CD4-positive, alpha-beta T cell (primary cell): Measurements from ENCODE around the gene ZNF524. TPM values are rescaled to one million over a fixed set of nuclear protein-coding genes. Genes with fewer than 3 reads are reported as not detected.

ENCODE experiments used
- ATAC-seq: fragments of 200-7000 bp; cut with Tn5 transposase; one replicate; pipeline ENCODE4 v1.10.0; 2022; ENCODE audit warnings: mild to moderate bottlenecking; ENCODE audit not compliant: poor library complexity
- CTCF ChIA-PET: fragments of 350-600 bp; sonication (Branson Sonifier 250); formaldehyde crosslinking; loops from one replicate; lab custom pipeline; 2021; ENCODE audit warnings: antibody characterized with exemption, inconsistent platforms; lab: Charles Lee
- POLR2A ChIA-PET: fragments of 350-600 bp; sonication (Branson Sonifier 250); formaldehyde crosslinking; loops from one replicate; lab custom pipeline; 2021; ENCODE audit warnings: antibody characterized with exemption, inconsistent platforms; lab: Charles Lee
- DNase-seq, 14 experiments: peaks; one replicate each; pipeline ENCODE4 v3.0.0-alpha.2; 2013 to 2020; ENCODE audit warnings: mixed read lengths in 2 of 14
- H3K27ac ChIP-seq, 2 donors: one replicate each; pipeline versions ENCODE4 v1.5.1 to v1.7.0; 2013; ENCODE audit warnings: low read length in 2 of 2, low read depth in 1 of 2, mild to moderate bottlenecking in 1 of 2
- H3K27me3 ChIP-seq, 2 experiments: 1 replicate in 1 of 2; 2 replicates in 1 of 2; pipeline versions ENCODE4 v1.6.1 to v1.7.0; 2013; ENCODE audit warnings: low read length in 2 of 2, control low read depth in 1 of 2, mild to moderate bottlenecking in 1 of 2, moderate library complexity in 1 of 2; ENCODE audit not compliant: insufficient read depth in 2 of 2, control insufficient read depth in 1 of 2
- H3K36me3 ChIP-seq: one replicate; pipeline ENCODE4 v1.6.1; 2013; ENCODE audit warnings: low read length, control low read depth; ENCODE audit not compliant: insufficient read depth
- H3K4me1 ChIP-seq: one replicate; pipeline ENCODE4 v1.6.1; 2013; ENCODE audit warnings: low read length, control low read depth; ENCODE audit not compliant: insufficient read depth
- H3K4me3 ChIP-seq: one replicate; pipeline ENCODE4 v1.5.1; 2013; ENCODE audit warnings: mild to moderate bottlenecking, low read length, moderate library complexity
- H3K9me3 ChIP-seq, 2 experiments: 1 replicate in 1 of 2; 2 replicates in 1 of 2; pipeline versions ENCODE4 v1.6.1 to v1.7.0; 2013; ENCODE audit warnings: low read length in 2 of 2, mild to moderate bottlenecking in 2 of 2, control low read depth in 1 of 2, moderate library complexity in 1 of 2; ENCODE audit not compliant: control insufficient read depth in 1 of 2, insufficient read depth in 1 of 2
- H3K27ac Mint-ChIP-seq: one replicate; pipeline ENCODE4 v1.8.0; 2020; ENCODE audit warnings: mixed read lengths
- H3K27me3 Mint-ChIP-seq: one replicate; pipeline ENCODE4 v1.8.0; 2021; ENCODE audit warnings: mixed read lengths
- H3K36me3 Mint-ChIP-seq: one replicate; pipeline ENCODE4 v1.8.0; 2021; ENCODE audit warnings: low read depth, mixed read lengths
- H3K4me1 Mint-ChIP-seq: one replicate; pipeline ENCODE4 v1.8.0; 2021; ENCODE audit warnings: low read depth, mixed read lengths
- H3K4me3 Mint-ChIP-seq: one replicate; pipeline ENCODE4 v1.8.0; 2020; ENCODE audit warnings: mild to moderate bottlenecking, mixed read lengths
- H3K9me3 Mint-ChIP-seq: one replicate; pipeline ENCODE4 v1.8.0; 2020; ENCODE audit warnings: mixed read lengths
- intact Hi-C, 2 experiments: fragments of 100-400 bp; cut with DNase I in 1 of 2; cut with micrococcal nuclease in 1 of 2; formaldehyde crosslinking; loops; one replicate each; pipeline versions ENCODE4 v1.15.1 to v1.9.0; 2023 to 2025; cut with DNase I, micrococcal nuclease
- total RNA-seq, 174 experiments: library from RNA in 2 of 174; stranded (reverse) in 2 of 174; gene quantifications; one replicate each; pipeline ENCODE4 v1.2.3 and lab custom pipeline; 2021 to 2026
- TF ChIP-seq, protein P1 (sequence below): fragments of 200-600 bp; IDR thresholded peaks from one replicate; pipeline ENCODE4 v1.8.0; 2022; ENCODE audit warnings: antibody characterized with exemption, mild to moderate bottlenecking

ZNF524 gene
- total RNA-seq, 2 experiments from 2014 or later = 9.6 to 10.3 TPM

DNA sequence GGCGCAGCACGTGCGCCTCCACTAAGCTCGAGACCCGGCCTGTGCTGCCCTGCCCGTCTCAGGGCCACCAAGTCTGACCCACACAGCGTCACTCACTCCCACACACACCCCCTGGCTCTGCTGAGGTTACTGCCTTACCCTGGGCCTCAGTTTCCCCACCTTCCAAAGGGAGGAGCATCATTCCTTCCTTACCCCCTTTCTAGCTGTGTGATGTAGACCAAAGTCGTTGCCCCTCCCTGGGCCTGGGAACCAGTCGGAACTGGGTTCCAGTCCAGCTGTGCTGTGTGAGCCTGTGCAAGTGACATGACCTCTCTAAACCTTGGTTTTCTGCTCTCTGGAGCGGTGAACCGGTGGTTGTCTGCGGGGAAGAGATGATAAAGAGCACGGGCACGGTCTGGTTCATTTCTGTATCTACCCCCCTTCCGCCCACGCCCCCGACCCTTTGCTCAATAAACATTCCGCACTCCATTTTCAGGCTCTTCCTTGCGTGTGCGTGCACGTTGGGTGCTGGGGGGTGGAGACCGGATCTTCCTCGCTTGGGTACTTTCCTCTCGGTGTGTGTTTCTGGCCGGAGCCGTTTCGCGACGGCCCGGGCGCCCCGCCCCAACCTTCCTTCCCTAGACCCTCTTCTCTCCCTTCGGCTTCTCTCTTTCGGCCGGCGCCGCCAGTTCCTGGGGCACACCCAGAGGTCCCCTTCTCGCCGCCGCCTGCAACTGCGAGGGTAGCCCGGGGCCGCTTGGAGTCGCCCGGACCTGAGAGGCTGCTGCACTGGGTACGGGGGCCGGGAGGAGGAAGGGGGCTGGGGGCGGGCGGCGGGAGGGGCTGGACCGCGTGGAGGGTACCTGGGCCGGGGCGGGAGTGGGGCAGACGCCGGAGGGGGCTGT, 43.2 kb downstream of the ZNF524 start, which contains the start of gene ZNF581:
Gene ZNF581, plus strand, starts transcription at position 647 of the 884 bp plus-strand sequence. CDS start 923 bp downstream, outside the sequence.
- POLR2A ChIA-PET = interaction anchor here (0.6 to 3.0 kb wide), 13 partner anchors 8 to 526 kb away, joined by 3 to 30 read pairs (median 5); partner anchors contain the start of genes FIZ1, PPP1R12C, U2AF2 and ZNF524
- Histone ChIP-seq H3K9me3 (peaks cover 0 to 5% of the 10 kb centered on the region in 2 experiments), H3K27ac (peak within 1 kb of the TSS; percentile 71 to 78), H3K27me3 (no peaks in the 10 kb centered on the region), H3K4me3 (peak within 1 kb of the TSS; percentile 78), H3K4me1 (peaks cover 76% of the 10 kb centered on the region), H3K36me3 (peaks cover 15% of the 10 kb centered on the region)
- intact Hi-C loops = loop anchor here in 1 of 2 experiments (5.0 kb wide), 2 partner anchors 46 to 256 kb away; partner anchors contain the start of genes FIZ1 and RPL28
- ATAC-seq (peak; percentile 54), DNase-seq (peak; percentile 63 to 92 (median 74))
- Mint-ChIP-seq H3K27ac (peak within 1 kb of the TSS; percentile 88), H3K4me3 (peak within 1 kb of the TSS; percentile 89), H3K4me1 (peaks cover 56% of the 10 kb centered on the region), H3K27me3 (no peaks in the 10 kb centered on the region), H3K9me3 (peaks cover 3% of the 10 kb centered on the region), H3K36me3 (peaks cover 20% of the 10 kb centered on the region)
- TF ChIP-seq, protein P1, sequence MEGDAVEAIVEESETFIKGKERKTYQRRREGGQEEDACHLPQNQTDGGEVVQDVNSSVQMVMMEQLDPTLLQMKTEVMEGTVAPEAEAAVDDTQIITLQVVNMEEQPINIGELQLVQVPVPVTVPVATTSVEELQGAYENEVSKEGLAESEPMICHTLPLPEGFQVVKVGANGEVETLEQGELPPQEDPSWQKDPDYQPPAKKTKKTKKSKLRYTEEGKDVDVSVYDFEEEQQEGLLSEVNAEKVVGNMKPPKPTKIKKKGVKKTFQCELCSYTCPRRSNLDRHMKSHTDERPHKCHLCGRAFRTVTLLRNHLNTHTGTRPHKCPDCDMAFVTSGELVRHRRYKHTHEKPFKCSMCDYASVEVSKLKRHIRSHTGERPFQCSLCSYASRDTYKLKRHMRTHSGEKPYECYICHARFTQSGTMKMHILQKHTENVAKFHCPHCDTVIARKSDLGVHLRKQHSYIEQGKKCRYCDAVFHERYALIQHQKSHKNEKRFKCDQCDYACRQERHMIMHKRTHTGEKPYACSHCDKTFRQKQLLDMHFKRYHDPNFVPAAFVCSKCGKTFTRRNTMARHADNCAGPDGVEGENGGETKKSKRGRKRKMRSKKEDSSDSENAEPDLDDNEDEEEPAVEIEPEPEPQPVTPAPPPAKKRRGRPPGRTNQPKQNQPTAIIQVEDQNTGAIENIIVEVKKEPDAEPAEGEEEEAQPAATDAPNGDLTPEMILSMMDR = no peak
- CTCF ChIA-PET = interaction anchor here (1.9 kb wide), 2 partner anchors 10 to 12 kb away, joined by 16 read pairs; no protein-coding TSS in a partner anchor

DNA sequence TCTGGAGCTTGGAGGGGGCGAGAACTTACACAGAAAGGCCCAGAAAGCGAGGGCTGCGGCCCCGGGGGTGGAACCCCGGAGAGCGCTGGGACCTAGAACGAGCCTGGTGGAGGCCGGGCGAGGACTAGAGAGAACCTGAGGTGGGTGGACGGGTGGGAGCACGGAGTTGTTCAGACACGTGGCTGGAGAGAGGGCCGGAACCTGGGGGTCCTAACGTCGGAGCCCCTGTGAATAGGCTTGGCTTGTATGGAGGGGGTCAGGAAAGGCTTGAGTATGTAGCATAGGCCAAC, 43.7 kb downstream of the ZNF524 start:
- H3K27ac ChIP-seq = peak overlapping the region; percentile 71 to 78
- TF ChIP-seq, protein P1 = no peak
- Mint-ChIP-seq H3K27me3 (no peaks in the 10 kb centered on the region), H3K36me3 (peaks cover 20% of the 10 kb centered on the region), H3K4me1 (peaks cover 54% of the 10 kb centered on the region), H3K9me3 (peaks cover 3% of the 10 kb centered on the region), H3K27ac (peak overlapping the region; percentile 88), H3K4me3 (peak overlapping the region; percentile 89)
- ATAC-seq (no peak), DNase-seq (no peak)
- H3K4me3 ChIP-seq = peak overlapping the region; percentile 78
- no peaks in the 10 kb centered on the region for H3K27me3 ChIP-seq
- peaks cover 77% of the 10 kb centered on the region for H3K4me1 ChIP-seq
- peaks cover 12% of the 10 kb centered on the region for H3K36me3 ChIP-seq
- peaks cover 0 to 5% of the 10 kb centered on the region in 2 experiments for H3K9me3 ChIP-seq
- CTCF ChIA-PET = no interaction called here
- intact Hi-C loops = loop anchor here in 1 of 2 experiments (5.0 kb wide), 2 partner anchors 47 to 257 kb away; partner anchors contain the start of genes FIZ1 and RPL28
- POLR2A ChIA-PET = interaction anchor here (1.5 to 3.0 kb wide), 4 partner anchors 9 to 38 kb away, joined by 3 to 24 read pairs (median 12); partner anchors contain the start of genes U2AF2, ZNF784 and ZNF865

DNA sequence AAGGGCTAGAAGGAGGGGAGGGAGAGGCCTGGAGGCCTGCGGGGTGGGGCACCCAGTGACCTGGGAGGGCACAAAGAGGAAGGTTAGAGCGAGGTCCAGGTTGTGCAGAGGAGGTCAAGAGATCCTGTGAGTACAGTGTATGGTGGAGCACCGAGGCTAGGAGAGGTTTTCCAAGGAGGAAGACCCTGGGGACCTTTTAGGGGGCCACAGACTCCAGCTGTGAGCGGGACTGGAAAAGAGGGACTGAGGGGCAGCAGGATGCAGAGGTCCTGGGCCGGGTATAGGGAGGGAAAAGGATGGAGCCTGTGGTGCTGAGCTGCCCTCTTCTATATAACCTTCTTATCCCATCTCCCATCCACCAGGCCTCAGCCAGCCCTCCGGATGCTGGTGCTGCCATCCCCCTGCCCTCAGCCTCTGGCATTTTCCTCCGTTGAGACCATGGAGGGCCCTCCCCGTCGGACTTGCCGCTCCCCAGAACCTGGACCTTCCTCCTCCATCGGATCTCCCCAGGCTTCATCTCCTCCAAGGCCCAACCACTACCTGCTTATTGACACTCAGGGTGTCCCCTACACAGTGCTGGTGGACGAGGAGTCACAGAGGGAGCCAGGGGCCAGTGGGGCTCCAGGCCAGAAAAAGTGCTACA, 44.2 kb downstream of the ZNF524 start:
- H3K36me3 Mint-ChIP-seq = peaks cover 16% of the 10 kb centered on the region
- H3K4me3 ChIP-seq = peak overlapping the region; percentile 78
- intact Hi-C loops = loop anchor here in 1 of 2 experiments (5.0 kb wide), 2 partner anchors 47 to 257 kb away; partner anchors contain the start of genes FIZ1 and RPL28
- TF ChIP-seq, protein P1 = no peak
- no peaks in the 10 kb centered on the region for H3K27me3 ChIP-seq
- peaks cover 78% of the 10 kb centered on the region for H3K4me1 ChIP-seq
- H3K4me1 Mint-ChIP-seq = peaks cover 50% of the 10 kb centered on the region
- ChIA-PET CTCF (no interaction called here), POLR2A (interaction anchor here (1.5 to 3.0 kb wide), 4 partner anchors 8 to 38 kb away, joined by 3 to 24 read pairs (median 12); partner anchors contain the start of genes U2AF2, ZNF784 and ZNF865)
- H3K9me3 ChIP-seq = peaks cover 0 to 5% of the 10 kb centered on the region in 2 experiments
- peak overlapping the region; percentile 71 to 78 for H3K27ac ChIP-seq
- peak overlapping the region; percentile 89 for H3K4me3 Mint-ChIP-seq
- H3K36me3 ChIP-seq = peaks cover 12% of the 10 kb centered on the region
- no peaks in the 10 kb centered on the region for H3K27me3 Mint-ChIP-seq
- ATAC-seq (no peak), DNase-seq (no peak)
- H3K9me3 Mint-ChIP-seq = no peaks in the 10 kb centered on the region
- H3K27ac Mint-ChIP-seq = peak overlapping the region; percentile 88
